ENCODE data around the gene FAM221B.

FAM221B gene

DNA sequence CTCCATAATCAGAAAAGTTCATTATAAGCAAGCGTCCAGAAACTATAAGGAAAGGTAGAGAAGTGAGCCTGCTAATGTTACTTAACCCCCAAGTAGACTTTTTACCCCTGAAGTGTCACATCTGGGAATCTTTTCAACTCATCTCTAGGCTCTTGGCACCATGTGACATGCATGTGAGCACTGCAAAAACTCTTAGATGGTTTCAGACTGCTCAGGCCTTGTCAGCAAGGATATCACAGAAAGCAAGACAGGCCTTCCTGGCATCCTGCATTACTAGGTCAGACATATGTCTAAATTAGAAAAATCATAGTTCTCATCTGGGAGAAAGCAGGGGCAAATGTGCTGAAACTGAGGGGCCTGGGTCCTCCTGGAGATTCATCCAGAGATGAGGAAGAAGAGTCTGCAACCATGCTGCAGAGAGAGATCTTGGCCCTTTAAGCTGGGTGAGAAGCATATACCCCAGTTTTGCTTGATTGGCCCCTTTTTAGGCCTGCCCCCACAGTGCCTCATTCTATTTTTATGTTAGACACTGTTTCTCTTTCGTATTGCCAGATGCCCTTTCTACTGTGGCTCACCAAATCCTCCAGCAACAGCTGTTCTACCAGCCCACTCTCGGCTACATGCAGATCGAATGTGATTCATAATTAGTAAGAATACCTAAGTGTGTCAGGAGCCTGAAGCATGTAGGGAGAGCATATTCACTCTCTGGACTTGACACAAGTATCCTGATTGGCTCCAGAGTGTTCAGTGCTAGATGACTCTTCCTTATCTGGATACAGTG lies 19.4 kb upstream of the FAM221B start:
- in situ Hi-C loops (cut with MboI; ENCODE audit: low sequenced_read_pairs), result no loop called here

GRCh38 chr9:35845824-35846771 lies 17.6 kb upstream of the FAM221B start:
- in situ Hi-C loops (cut with MboI; ENCODE audit: low sequenced_read_pairs), result no loop called here

GRCh38 chr9:35844628-35845270 lies 16.2 kb upstream of the FAM221B start:
- in situ Hi-C loops (cut with MboI; ENCODE audit: low sequenced_read_pairs), result no loop called here

DNA sequence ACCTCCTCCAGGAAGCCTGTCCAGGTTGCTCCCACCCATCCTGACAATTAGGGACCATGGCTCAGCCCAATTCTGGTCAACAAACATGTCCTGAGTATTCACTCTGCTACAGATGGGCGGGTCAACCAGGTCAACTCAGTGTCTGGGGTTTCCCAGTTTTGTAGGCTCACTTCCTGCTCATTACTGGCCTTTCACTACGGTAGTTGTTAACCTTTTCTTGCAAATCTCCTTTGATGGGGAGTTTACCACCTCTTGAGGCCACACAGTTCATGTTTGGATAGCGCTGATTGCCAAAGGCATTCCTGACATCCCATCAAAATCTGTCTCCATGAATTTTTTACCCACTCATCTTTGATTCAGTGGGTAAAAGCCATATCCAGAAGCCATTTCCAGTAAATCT lies 14.3 kb upstream of the FAM221B start:
- in situ Hi-C loops (cut with MboI; ENCODE audit: low sequenced_read_pairs), result no loop called here

GRCh38 chr9:35842020-35842745 lies 13.7 kb upstream of the FAM221B start:
- in situ Hi-C loops (cut with MboI; ENCODE audit: low sequenced_read_pairs), result no loop called here

- in situ Hi-C loops (cut with MboI; ENCODE audit: low sequenced_read_pairs), result no loop called here
Observed at GRCh38 chr9:35841645-35841900, 13.0 kb upstream of the FAM221B start.

- in situ Hi-C loops (cut with MboI; ENCODE audit: low sequenced_read_pairs), result no loop called here
Observed at GRCh38 chr9:35840881-35841644, 12.5 kb upstream of the FAM221B start.

- in situ Hi-C loops (cut with MboI; ENCODE audit: low sequenced_read_pairs), result no loop called here
Observed at GRCh38 chr9:35839926-35840325, 11.4 kb upstream of the FAM221B start.

DNA sequence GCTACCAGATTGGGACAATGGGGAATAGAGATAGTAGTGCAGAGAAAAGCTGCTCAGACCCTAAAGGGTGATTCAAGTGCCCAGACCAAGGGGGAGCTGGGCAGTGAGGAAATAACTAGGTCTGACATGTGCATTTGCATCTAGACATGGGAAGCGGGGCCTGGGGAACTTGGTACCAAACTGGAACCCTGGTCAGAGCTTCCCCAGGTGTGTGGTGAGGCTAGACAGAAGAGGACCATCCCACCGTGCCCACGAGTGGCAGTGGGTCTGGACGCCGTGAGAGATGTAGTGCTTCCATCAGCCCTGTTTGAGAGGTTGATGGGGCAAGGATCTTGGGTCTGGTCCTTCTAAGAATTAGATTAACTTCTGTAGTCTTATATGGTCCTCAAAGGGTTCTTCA lies 8.1 kb upstream of the FAM221B start:
- in situ Hi-C loops (cut with MboI; ENCODE audit: low sequenced_read_pairs), result no loop called here

- in situ Hi-C loops (cut with MboI; ENCODE audit: low sequenced_read_pairs), result no loop called here
Observed at GRCh38 chr9:35835766-35836165, 7.2 kb upstream of the FAM221B start.

DNA sequence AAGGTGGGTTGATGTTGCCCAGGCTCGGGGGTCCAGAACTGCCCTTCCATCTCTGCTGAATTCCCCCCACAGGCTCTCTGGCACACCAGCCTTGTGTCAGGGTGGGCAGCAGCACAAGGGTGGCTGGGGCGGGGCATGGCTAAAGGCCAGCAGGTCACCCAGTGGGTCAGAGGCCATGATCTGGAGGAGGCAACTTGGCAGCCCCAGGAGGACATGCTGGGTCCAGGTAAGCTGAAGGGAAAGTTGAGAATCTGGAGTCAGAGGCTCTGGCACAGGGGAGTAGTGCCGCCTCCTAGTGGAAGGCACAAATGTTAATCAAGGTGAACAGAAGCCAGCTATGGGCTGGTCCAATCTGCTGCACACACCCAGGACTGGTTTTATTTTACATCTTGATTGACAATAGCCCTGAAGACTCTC lies 6.7 kb upstream of the FAM221B start:
- in situ Hi-C loops (cut with MboI; ENCODE audit: low sequenced_read_pairs), result no loop called here

DNA sequence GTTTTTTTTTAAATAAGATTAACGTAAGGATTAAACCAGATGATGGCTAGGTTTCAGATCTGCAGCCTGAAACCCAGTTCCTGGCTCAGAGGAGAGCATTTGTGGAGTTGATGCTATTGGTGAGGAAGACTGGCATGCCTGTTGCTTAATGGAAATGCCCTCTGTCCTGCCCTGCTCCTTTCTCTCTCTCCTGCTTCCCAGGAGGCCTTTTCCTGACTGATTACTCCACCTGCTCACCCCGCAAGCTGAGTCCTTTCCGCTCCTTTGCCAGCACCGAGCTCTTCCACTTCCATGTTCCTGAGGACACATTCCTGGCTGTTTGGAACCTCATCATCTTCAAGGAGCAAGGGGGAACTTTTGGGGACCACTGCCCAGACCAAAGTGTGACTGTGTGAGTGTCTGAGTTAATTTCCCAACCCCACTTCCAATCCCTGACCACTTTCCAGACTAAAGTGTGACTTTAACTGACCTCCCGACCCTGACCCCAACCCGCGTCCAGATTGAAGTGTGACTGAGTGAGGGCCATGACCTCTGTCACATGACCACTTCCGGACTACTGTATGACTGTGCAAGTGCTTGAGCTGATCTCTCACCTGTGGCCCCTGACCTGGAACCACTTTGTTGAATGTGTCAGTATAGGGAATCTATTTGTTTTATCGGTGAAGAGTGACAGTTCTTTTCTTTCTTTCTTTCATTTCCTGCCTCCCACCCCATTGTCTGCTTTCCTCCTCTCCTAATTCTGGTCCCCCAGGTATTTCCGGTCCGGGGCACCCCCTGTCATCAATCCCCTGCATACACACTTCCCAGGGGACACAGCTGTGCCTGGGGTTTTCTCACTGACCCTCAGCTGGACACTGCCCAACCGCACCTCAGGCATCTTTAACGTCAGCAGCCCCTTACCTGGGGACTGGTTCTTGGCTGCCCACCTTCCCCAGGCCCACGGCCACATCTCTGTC lies 6.0 kb upstream of the FAM221B start:
- in situ Hi-C loops (cut with MboI; ENCODE audit: low sequenced_read_pairs), result no loop called here

- in situ Hi-C loops (cut with MboI; ENCODE audit: low sequenced_read_pairs), result no loop called here
Observed at GRCh38 chr9:35832814-35833213, 4.3 kb upstream of the FAM221B start.

DNA sequence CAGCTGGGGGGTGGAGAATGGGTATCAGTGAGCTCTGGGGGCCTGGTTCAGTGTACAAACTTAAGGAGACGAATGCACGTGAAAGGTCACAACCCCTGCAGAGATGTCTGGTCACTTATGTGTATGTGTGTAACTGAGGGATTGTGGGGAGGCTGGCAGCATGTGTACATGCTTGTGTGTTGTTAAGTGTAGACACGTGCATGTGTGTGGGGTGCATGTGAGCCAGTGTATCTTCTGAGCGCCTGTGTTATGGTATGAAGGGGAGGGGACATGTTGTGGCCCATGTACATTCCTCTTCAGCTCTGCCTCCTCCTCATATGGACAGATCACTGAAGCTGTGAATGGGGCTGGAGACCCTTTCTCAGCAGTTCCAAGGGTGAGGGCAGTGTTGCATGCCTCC lies 2.5 kb upstream of the FAM221B start:
- in situ Hi-C loops (cut with MboI; ENCODE audit: low sequenced_read_pairs), result no loop called here

DNA sequence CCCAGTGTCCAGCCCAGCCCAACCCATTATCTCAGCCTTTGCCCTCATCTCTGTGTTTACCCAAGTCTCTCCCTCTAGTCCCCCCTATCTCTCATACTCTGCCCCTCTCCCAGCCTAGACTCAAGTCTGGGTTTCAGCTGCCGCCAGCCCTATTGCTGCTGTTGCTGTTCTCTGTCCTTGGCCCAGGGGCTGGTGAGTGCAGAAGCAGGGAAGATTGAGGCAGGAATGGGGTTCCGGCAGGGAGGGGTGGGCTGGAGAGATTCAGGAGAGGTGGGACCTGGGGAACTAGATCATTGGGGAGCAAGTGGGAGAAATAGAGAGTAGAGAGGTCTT lies 1.2 kb upstream of the FAM221B start:
- in situ Hi-C loops (cut with MboI; ENCODE audit: low sequenced_read_pairs), result no loop called here

GRCh38 chr9:35829084-35829763 lies 692 bp upstream of the FAM221B start, which contains the start of gene TMEM8B:
Gene TMEM8B (plus strand): TSS chr9:35829228. CDS start chr9:35829448, 220 bp downstream.
- in situ Hi-C loops (cut with MboI; ENCODE audit: low sequenced_read_pairs), result no loop called here

DNA sequence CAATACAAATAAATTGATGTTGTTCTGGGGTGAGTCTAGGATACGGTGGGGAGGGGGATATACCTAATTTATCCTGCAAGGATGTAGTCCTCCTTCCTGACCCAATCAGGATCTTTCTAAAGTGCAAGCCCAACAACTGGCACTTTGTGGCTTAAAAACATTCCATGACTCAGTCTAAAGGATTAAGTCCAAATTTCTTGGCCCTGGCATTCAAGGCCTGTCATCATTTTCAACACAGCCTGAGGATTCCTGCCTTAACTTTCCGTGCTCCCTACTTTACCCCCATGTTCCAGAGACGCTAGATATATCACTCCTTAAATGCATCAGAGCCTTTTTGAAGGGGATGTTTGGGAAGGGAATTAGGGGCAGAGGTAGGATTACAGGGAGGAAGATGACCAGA lies 1.0 kb downstream of the FAM221B start:
- in situ Hi-C loops (cut with MboI; ENCODE audit: low sequenced_read_pairs), result no loop called here

GRCh38 chr9:35826071-35826701 lies 2.3 kb downstream of the FAM221B start:
- in situ Hi-C loops (cut with MboI; ENCODE audit: low sequenced_read_pairs), result no loop called here
